CD4-positive, alpha-beta T cell treated with Interleukin-4 for 1 hour (primary cell): ENCODE measurements around the gene ATF4.
A peak's percentile ranks its signal among the peaks of the same experiment; 100 is the strongest.

Source experiments
- DNase-seq, 2 donors: peaks; one replicate each; pipeline ENCODE4 v3.0.0-alpha.2; 2020 to 2022

The ATF4 gene

GRCh38 chr22:39530116-39530515, 9.8 kb downstream of the ATF4 start:
- no peak for DNase-seq

GRCh38 chr22:39530692-39531331, 10.4 kb downstream of the ATF4 start:
- peak in 1 of 2 donors; percentile 52 for DNase-seq

GRCh38 chr22:39532215-39533073, 12.1 kb downstream of the ATF4 start, which contains the start of gene RPS19BP1:
Gene RPS19BP1 (minus strand): TSS chr22:39532748. CDS start chr22:39532738, 10 bp downstream.
- peak; percentile 100 for DNase-seq

GRCh38 chr22:39534092-39534506, 13.7 kb downstream of the ATF4 start:
- DNase-seq = no peak

- DNase-seq = peak; percentile 75 to 78
Measured at GRCh38 chr22:39534591-39535356, 14.4 kb downstream of the ATF4 start.

- DNase-seq = no peak
Measured at GRCh38 chr22:39535357-39535725, 15.0 kb downstream of the ATF4 start.

GRCh38 chr22:39535831-39536449, 15.6 kb downstream of the ATF4 start:
- DNase-seq = no peak

- DNase-seq = no peak
Measured at GRCh38 chr22:39536711-39537110, 16.3 kb downstream of the ATF4 start.

GRCh38 chr22:39537975-39538374, 17.6 kb downstream of the ATF4 start:
- no peak for DNase-seq

GRCh38 chr22:39543095-39543494, 22.7 kb downstream of the ATF4 start:
- DNase-seq = no peak

- peak; percentile 30 to 68 for DNase-seq
Measured at GRCh38 chr22:39545386-39546365, 25.3 kb downstream of the ATF4 start.

GRCh38 chr22:39546889-39547586, 26.7 kb downstream of the ATF4 start:
- DNase-seq = no peak

GRCh38 chr22:39547587-39547947, 27.2 kb downstream of the ATF4 start:
- no peak for DNase-seq

- no peak for DNase-seq
Measured at GRCh38 chr22:39553429-39553828, 33.1 kb downstream of the ATF4 start.

- no peak for DNase-seq
Measured at GRCh38 chr22:39554151-39554550, 33.8 kb downstream of the ATF4 start.

GRCh38 chr22:39556970-39557841, 36.8 kb downstream of the ATF4 start:
- DNase-seq = peak; percentile 46 to 49

GRCh38 chr22:39558254-39558727, 37.9 kb downstream of the ATF4 start:
- no peak for DNase-seq

GRCh38 chr22:39558950-39559349, 38.6 kb downstream of the ATF4 start:
- no peak for DNase-seq

GRCh38 chr22:39559456-39560105, 39.2 kb downstream of the ATF4 start:
- no peak for DNase-seq
